PC-9 (cell line): ENCODE measurements around the gene RPL15. TPM values are rescaled to one million over a fixed set of nuclear protein-coding genes. Genes with fewer than 3 reads are reported as not detected.

ENCODE experiments used
- BruUV-seq: library from RNA; stranded (reverse); fragments of 400-500 nt; replicated peaks from 2 replicates; lab custom pipeline; 2021; lab: Mats Ljungman, UMichigan
- CTCF ChIA-PET: fragments of 300-600 bp; sonication (Branson Sonifier 250); formaldehyde crosslinking; loops from one replicate; lab custom pipeline; 2022; ENCODE audit warnings: antibody characterized with exemption; lab: Charles Lee
- POLR2A ChIA-PET: fragments of 300-600 bp; sonication (Branson Sonifier 250); formaldehyde crosslinking; loops from one replicate; lab custom pipeline; 2022; ENCODE audit warnings: antibody characterized with exemption; ENCODE audit not compliant: unreplicated experiment; lab: Charles Lee
- DNase-seq, 2 experiments: peaks; one replicate each; pipeline versions ENCODE4 v3.0.0 to v3.0.0-alpha.2; 2015 to 2022; ENCODE audit warnings: mixed read lengths in 1 of 2
- H2AFZ ChIP-seq: fragments of 200-600 bp; sonication (generic); 2 replicates; pipeline ENCODE4 v1.8.1; 2017; ENCODE audit warnings: antibody characterized with exemption
- H3F3A ChIP-seq: fragments of 200-600 bp; sonication (generic); 2 replicates; pipeline ENCODE4 v1.8.1; 2017; ENCODE audit warnings: antibody characterized with exemption, mild to moderate bottlenecking, low read depth; ENCODE audit not compliant: insufficient read depth
- H3K27ac ChIP-seq: fragments of 200-600 bp; sonication (generic); 2 replicates; pipeline ENCODE4 v1.6.1; 2016; ENCODE audit warnings: mixed run types
- H3K27me3 ChIP-seq: fragments of 200-600 bp; sonication (generic); 2 replicates; pipeline ENCODE4 v1.6.1; 2016; ENCODE audit warnings: low read depth, mixed run types; ENCODE audit not compliant: insufficient read depth
- H3K36me3 ChIP-seq: fragments of 200-600 bp; sonication (generic); 2 replicates; pipeline ENCODE4 v1.6.1; 2016; ENCODE audit warnings: low read depth, mixed run types
- H3K4me1 ChIP-seq: fragments of 200-600 bp; sonication (generic); replicated peaks from 2 replicates; pipeline ENCODE4 v1.6.1; 2016; ENCODE audit warnings: mixed run types; ENCODE audit not compliant: insufficient read depth
- H3K4me2 ChIP-seq: fragments of 200-600 bp; sonication (generic); 2 replicates; pipeline ENCODE4 v1.6.1; 2017; ENCODE audit warnings: mixed run types
- H3K4me3 ChIP-seq: fragments of 200-600 bp; sonication (generic); 2 replicates; pipeline ENCODE4 v1.6.1; 2016; ENCODE audit warnings: mixed run types
- H3K79me2 ChIP-seq: fragments of 200-600 bp; sonication (generic); 2 replicates; pipeline ENCODE4 v1.6.1; 2017; ENCODE audit warnings: low read depth, mixed run types
- H3K9me2 ChIP-seq: fragments of 200-600 bp; sonication (generic); 2 replicates; pipeline ENCODE4 v1.8.1; 2017; ENCODE audit warnings: mild to moderate bottlenecking; ENCODE audit not compliant: insufficient read depth
- H3K9me3 ChIP-seq: fragments of 200-600 bp; sonication (generic); 2 replicates; pipeline ENCODE4 v1.8.1; 2016; ENCODE audit warnings: low read depth; ENCODE audit not compliant: insufficient read depth
- H4K20me1 ChIP-seq: fragments of 200-600 bp; sonication (generic); 2 replicates; pipeline ENCODE4 v1.8.1; 2017; ENCODE audit not compliant: insufficient read depth
- CTCF ChIP-seq: fragments of 200-600 bp; sonication (generic); conservative IDR thresholded peaks from 2 replicates; pipeline ENCODE4 v1.6.1; 2017; ENCODE audit warnings: mixed run types, antibody characterized with exemption, mild to moderate bottlenecking, moderate library complexity
- EZH2 ChIP-seq: fragments of 200-600 bp; sonication (generic); IDR thresholded peaks from 2 replicates; pipeline ENCODE4 v1.8.0; 2017; ENCODE audit warnings: antibody characterized with exemption, low read depth
- intact Hi-C: fragments of 100-400 bp; cut with micrococcal nuclease; formaldehyde crosslinking; loops from one replicate; pipeline ENCODE4 v1.10.0; 2022; ENCODE audit not compliant: unreplicated experiment
- total RNA-seq: library from RNA; stranded (reverse); gene quantifications from 2 replicates; pipeline ENCODE4 v1.2.3, GENCODE V29; 2021

Gene RPL15
- total RNA-seq, 1 experiment from 2014 or later = 1,784 TPM

DNA sequence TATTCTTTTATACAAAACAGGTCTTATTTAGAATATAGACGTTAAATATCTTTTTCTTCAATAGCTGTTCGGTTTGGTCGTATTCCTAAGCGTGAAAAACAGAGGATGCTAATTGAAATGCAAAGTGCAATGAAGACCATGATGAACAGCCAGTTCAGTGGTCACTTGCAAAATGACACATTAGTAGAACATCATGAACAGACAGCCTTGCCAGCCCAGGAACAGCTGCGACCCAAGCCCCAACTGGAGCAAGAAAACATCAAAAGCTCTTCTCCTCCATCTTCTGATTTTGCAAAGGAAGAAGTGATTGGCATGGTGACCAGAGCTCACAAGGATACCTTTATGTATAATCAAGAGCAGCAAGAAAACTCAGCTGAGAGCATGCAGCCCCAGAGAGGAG lies 45.0 kb downstream of the RPL15 start:
- H3K79me2 ChIP-seq = peaks cover 79% of the 10 kb centered on the region
- H2AFZ ChIP-seq = no peak overlapping the region
- no peak overlapping the region for H3K27ac ChIP-seq
- H3K4me2 ChIP-seq = no peak overlapping the region
- POLR2A ChIA-PET = no interaction called here
- H3K9me2 ChIP-seq = no peaks in the 10 kb centered on the region
- no peak overlapping the region for H3K4me3 ChIP-seq
- BruUV-seq = no TSS peak
- no peaks in the 10 kb centered on the region for H4K20me1 ChIP-seq
- no peaks in the 10 kb centered on the region for H3K9me3 ChIP-seq
- intact Hi-C loops = no loop called here
- peaks cover 52% of the 10 kb centered on the region for H3F3A ChIP-seq
- no peak for DNase-seq
- H3K4me1 ChIP-seq = peaks cover 45% of the 10 kb centered on the region
- TF ChIP-seq EZH2 (no peak), CTCF (no peak)
- no peaks in the 10 kb centered on the region for H3K27me3 ChIP-seq
- H3K36me3 ChIP-seq = peaks cover 59% of the 10 kb centered on the region
- CTCF ChIA-PET = no interaction called here

GRCh38 chr3:23964537-23965235 lies 47.8 kb downstream of the RPL15 start:
- POLR2A ChIA-PET = no interaction called here

DNA sequence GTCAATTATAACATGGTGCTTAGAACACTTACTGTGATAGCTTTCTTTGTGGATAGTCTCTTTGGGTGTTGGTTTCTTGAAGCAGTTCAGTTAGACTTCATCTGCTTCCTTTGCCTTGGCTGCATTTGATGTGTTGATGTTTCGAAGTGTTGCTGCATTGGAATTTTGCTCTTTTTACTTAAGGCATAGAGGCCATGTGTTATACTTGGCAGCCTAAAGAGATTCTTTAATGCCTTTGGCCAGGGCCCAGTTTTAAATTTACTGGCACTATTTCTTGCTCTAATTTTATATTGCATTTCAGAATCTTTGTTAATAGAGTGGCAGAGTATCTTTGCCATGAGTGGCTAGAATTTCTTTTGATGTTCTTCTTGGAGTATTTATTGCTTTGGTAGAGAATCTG lies 49.4 kb downstream of the RPL15 start:
- H3K27ac ChIP-seq = no peak overlapping the region
- CTCF ChIA-PET = no interaction called here
- peaks cover 75% of the 10 kb centered on the region for H3K36me3 ChIP-seq
- no TSS peak for BruUV-seq
- no peaks in the 10 kb centered on the region; the same call in 1 of the 2 replicates for H3K9me3 ChIP-seq
- H3K4me1 ChIP-seq = peaks cover 28% of the 10 kb centered on the region
- H3K4me2 ChIP-seq = no peak overlapping the region
- POLR2A ChIA-PET = no interaction called here
- H2AFZ ChIP-seq = no peak overlapping the region
- H4K20me1 ChIP-seq = no peaks in the 10 kb centered on the region
- H3K27me3 ChIP-seq = no peaks in the 10 kb centered on the region
- DNase-seq = no peak
- H3F3A ChIP-seq = peaks cover 40% of the 10 kb centered on the region
- intact Hi-C loops = no loop called here
- H3K9me2 ChIP-seq = no peaks in the 10 kb centered on the region
- TF ChIP-seq CTCF (no peak), EZH2 (no peak)
- H3K4me3 ChIP-seq = no peak overlapping the region
- H3K79me2 ChIP-seq = peaks cover 68% of the 10 kb centered on the region

More at GRCh38 chr3:23964537-23965235, 47.8 kb downstream of the RPL15 start:
- Histone ChIP-seq H3F3A (peaks cover 44% of the 10 kb centered on the region), H3K4me2 (no peak overlapping the region), H3K9me2 (no peaks in the 10 kb centered on the region), H3K79me2 (peaks cover 84% of the 10 kb centered on the region), H3K27me3 (no peaks in the 10 kb centered on the region), H3K4me1 (peaks cover 32% of the 10 kb centered on the region), H2AFZ (no peak overlapping the region), H3K9me3 (no peaks in the 10 kb centered on the region; the same call in 1 of the 2 replicates), H4K20me1 (no peaks in the 10 kb centered on the region), H3K4me3 (no peak overlapping the region), H3K27ac (no peak overlapping the region), H3K36me3 (peaks cover 79% of the 10 kb centered on the region)
- intact Hi-C loops = no loop called here
- CTCF ChIA-PET = no interaction called here
- BruUV-seq = no TSS peak
- no peak for DNase-seq
- no peak for TF ChIP-seq CTCF
- no peak for TF ChIP-seq EZH2
